ENCODE measurements around the gene ADGRE2. TPM values are rescaled to one million over a fixed set of nuclear protein-coding genes. Genes with fewer than 3 reads are reported as not detected.
A peak's percentile ranks its signal among the peaks of the same experiment; 100 is the strongest.
"Not testable (repeated sequence)": the region's sequence is repeated elsewhere in the genome, so short reads cannot be mapped to it uniquely, and the experiment has no call there.

The ADGRE2 gene
- total and polyA plus RNA-seq, 8 donors: 0.35 to 32.0 (median 0.66) TPM

GRCh38 chr19:14795078-14795721 lies 16.8 kb upstream of the ADGRE2 start:
- no peaks in the 10 kb centered on the region for H3K36me3 ChIP-seq
- no peaks in the 10 kb centered on the region for H3K27me3 ChIP-seq
- no peaks in the 10 kb centered on the region for H3K9me3 ChIP-seq
- H3K4me3 ChIP-seq: no peak overlapping the region
- no peak for DNase-seq
- no peak for TF ChIP-seq CTCF (IDR thresholded peaks at IDR 0.05)
- intact Hi-C loops (cut with DNase I): no loop called here
- peaks cover 0 to 14% of the 10 kb centered on the region in 2 donors for H3K4me1 ChIP-seq
- H3K27ac ChIP-seq: no peak overlapping the region
- ATAC-seq: no peak

- H3K27ac ChIP-seq; DNase-seq; H3K27me3 ChIP-seq; H3K9me3 ChIP-seq; intact Hi-C loops (cut with DNase I); H3K36me3 ChIP-seq; H3K4me3 ChIP-seq; ATAC-seq: not testable (repeated sequence)
- peaks cover 0 to 22% of the 10 kb centered on the region in 2 donors for H3K4me1 ChIP-seq
Measured at GRCh38 chr19:14792250-14792649, 13.9 kb upstream of the ADGRE2 start.

- peak; percentile 73 to 79 for TF ChIP-seq CTCF (IDR thresholded peaks at IDR 0.05)
- Histone ChIP-seq H3K27ac (peak overlapping the region in 1 of 2 donors; percentile 85), H3K36me3 (no peaks in the 10 kb centered on the region), H3K9me3 (no peaks in the 10 kb centered on the region), H3K4me3 (no peak overlapping the region), H3K27me3 (peaks cover 0 to 30% of the 10 kb centered on the region in 2 donors), H3K4me1 (peaks cover 0 to 57% of the 10 kb centered on the region in 2 donors)
- intact Hi-C loops (cut with DNase I): loop anchor here in 1 of 2 donors (10.0 kb wide), 1 partner anchor 108 kb away; no protein-coding TSS in a partner anchor
- ATAC-seq (peak; percentile 61), DNase-seq (peak in 3 of 4 donors; percentile 21 to 93 (median 43))
Measured at GRCh38 chr19:14786421-14786851, 8.1 kb upstream of the ADGRE2 start.

GRCh38 chr19:14785102-14785793 lies 6.9 kb upstream of the ADGRE2 start:
- H3K4me3 ChIP-seq: peak overlapping the region in 1 of 2 donors; percentile 11
- DNase-seq (peak in 2 of 4 donors; percentile 79 to 90), ATAC-seq (peak; percentile 83)
- H3K27ac ChIP-seq: peak overlapping the region; percentile 33 to 85
- not testable (repeated sequence) for H3K36me3 ChIP-seq, H3K9me3 ChIP-seq
- intact Hi-C loops (cut with DNase I): loop anchor here in 1 of 2 donors (10.0 kb wide), 1 partner anchor 110 kb away; no protein-coding TSS in a partner anchor
- peaks cover 0 to 57% of the 10 kb centered on the region in 2 donors for H3K4me1 ChIP-seq
- peaks cover 0 to 40% of the 10 kb centered on the region in 2 donors for H3K27me3 ChIP-seq

GRCh38 chr19:14784730-14785101 lies 6.4 kb upstream of the ADGRE2 start:
- ATAC-seq: peak; percentile 80
- intact Hi-C loops (cut with DNase I): loop anchor here in 1 of 2 donors (10.0 kb wide), 1 partner anchor 110 kb away; no protein-coding TSS in a partner anchor
- Histone ChIP-seq H3K27me3 (peaks cover 0 to 45% of the 10 kb centered on the region in 2 donors), H3K27ac (peak overlapping the region; percentile 33 to 85), H3K4me3 (peak overlapping the region in 1 of 2 donors; percentile 11), H3K4me1 (peaks cover 0 to 57% of the 10 kb centered on the region in 2 donors)
- not testable (repeated sequence) for H3K9me3 ChIP-seq, H3K36me3 ChIP-seq
- peak in 3 of 4 donors; percentile 13 to 93 (median 88) for DNase-seq

GRCh38 chr19:14783410-14783998 lies 5.1 kb upstream of the ADGRE2 start:
- peak; percentile 6 for ATAC-seq
- Histone ChIP-seq H3K27me3 (peaks cover 0 to 58% of the 10 kb centered on the region in 2 donors), H3K4me1 (peaks cover 0 to 57% of the 10 kb centered on the region in 2 donors), H3K27ac (peak overlapping the region in 1 of 2 donors; percentile 85)
- intact Hi-C loops (cut with DNase I): loop anchor here in 1 of 2 donors (10.0 kb wide), 1 partner anchor 111 kb away; no protein-coding TSS in a partner anchor
- H3K36me3 ChIP-seq, H3K9me3 ChIP-seq, DNase-seq, H3K4me3 ChIP-seq: not testable (repeated sequence)
